Vagina (tissue), 2 donors: ENCODE data around the gene HRG. TPM values are rescaled to one million over a fixed set of nuclear protein-coding genes. Genes with fewer than 3 reads are reported as not detected.

Experiments used
- DNase-seq, 2 donors: peaks; one replicate each; pipeline ENCODE4 v3.0.0-alpha.2; 2017; ENCODE audit errors: extremely low spot score in 2 of 2
- H3K27ac ChIP-seq: fragments of 200-600 bp; sonication (generic); one replicate; pipeline ENCODE4 v1.5.1; 2019
- H3K27me3 ChIP-seq: fragments of 200-600 bp; sonication (generic); one replicate; pipeline ENCODE4 v1.5.1; 2019
- H3K36me3 ChIP-seq, 2 donors: fragments of 200-600 bp; sonication (generic); one replicate each; pipeline ENCODE4 v1.5.1; 2017 to 2019
- H3K4me1 ChIP-seq: fragments of 200-600 bp; sonication (generic); one replicate; pipeline ENCODE4 v1.5.1; 2019
- H3K4me3 ChIP-seq, 2 donors: fragments of 200-600 bp; sonication (generic); 1 replicate in 1 of 2; 2 replicates in 1 of 2; pipeline ENCODE4 v1.5.1; 2016 to 2019
- H3K9me3 ChIP-seq: fragments of 200-600 bp; sonication (generic); one replicate; pipeline ENCODE4 v1.5.1; 2019
- POLR2A ChIP-seq, 2 donors: fragments of 450-650 bp; IDR thresholded peaks; one replicate each; pipeline ENCODE4 v1.6.1; 2017; ENCODE audit warnings: antibody characterized with exemption in 2 of 2, mild to moderate bottlenecking in 2 of 2, moderate library complexity in 2 of 2
- POLR2AphosphoS5 ChIP-seq, 2 donors: sonication (generic); formaldehyde crosslinking; IDR thresholded peaks; one replicate each; pipeline ENCODE4 v1.9.0; 2017; ENCODE audit warnings: antibody characterized with exemption in 2 of 2, mild to moderate bottlenecking in 2 of 2, low read depth in 1 of 2; ENCODE audit not compliant: insufficient read depth in 1 of 2
- intact Hi-C: fragments of 100-400 bp; cut with DNase I; formaldehyde crosslinking; loops from one replicate; pipeline ENCODE4 v1.15.1; 2023
- small RNA-seq: library from RNA; depleted of rRNA; stranded (forward); fragments of <200 nt; gene quantifications from one replicate; pipeline ENCODE3, GENCODE V24; 2016
- total RNA-seq: library from RNA; depleted of rRNA; stranded (reverse); fragments of >200 nt; gene quantifications from one replicate; pipeline ENCODE4 v1.2.3, GENCODE V29; 2016
- TF ChIP-seq, protein P1 (sequence below), 3 experiments: fragments of 450-650 bp in 2 of 3; fragments of 200-600 bp in 1 of 3; sonication (generic) in 1 of 3; IDR thresholded peaks; one replicate each; pipeline ENCODE4 v1.5.1; 2017 to 2019; ENCODE audit warnings: antibody characterized with exemption in 3 of 3, mild to moderate bottlenecking in 2 of 3, moderate library complexity in 2 of 3

Gene HRG
- total RNA-seq, 1 donor from 2014 or later = 0.25 TPM

DNA sequence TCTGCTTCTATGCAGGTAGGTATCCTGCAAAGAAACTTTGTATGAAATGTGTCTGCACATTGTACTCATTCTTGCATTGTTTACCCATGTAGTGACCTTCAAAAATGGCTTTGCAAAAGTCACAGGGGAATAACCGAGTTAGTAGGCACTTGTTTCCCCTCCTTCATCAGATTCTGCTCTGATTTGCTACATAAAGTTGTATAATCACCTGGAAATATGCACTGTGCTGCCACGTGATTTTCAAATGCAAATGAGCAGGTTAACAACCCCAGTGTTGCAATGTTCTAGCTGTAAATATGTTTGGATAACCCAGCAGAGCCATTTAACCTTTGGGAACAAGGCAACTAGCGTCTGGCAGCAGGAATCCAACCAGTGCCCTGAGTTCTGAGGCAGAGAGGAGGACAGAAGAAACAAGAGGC lies 51.2 kb downstream of the HRG start, which contains the start of gene KNG1:
TSS of gene KNG1 (plus strand) at position 321 of the 419 bp plus-strand sequence. CDS start 184 bp downstream, outside the sequence.
- DNase-seq = no peak
- no peaks in the 10 kb centered on the region for H3K9me3 ChIP-seq
- intact Hi-C loops = no loop called here
- no peak within 1 kb of the TSS for H3K27ac ChIP-seq
- no peaks in the 10 kb centered on the region for H3K36me3 ChIP-seq
- TF ChIP-seq POLR2AphosphoS5 (IDR thresholded peaks at IDR 0.05; ENCODE audit: insufficient read depth in 1 of 2, low read depth in 1 of 2) (no peak), POLR2A (IDR thresholded peaks at IDR 0.05) (no peak)
- TF ChIP-seq, protein P1, sequence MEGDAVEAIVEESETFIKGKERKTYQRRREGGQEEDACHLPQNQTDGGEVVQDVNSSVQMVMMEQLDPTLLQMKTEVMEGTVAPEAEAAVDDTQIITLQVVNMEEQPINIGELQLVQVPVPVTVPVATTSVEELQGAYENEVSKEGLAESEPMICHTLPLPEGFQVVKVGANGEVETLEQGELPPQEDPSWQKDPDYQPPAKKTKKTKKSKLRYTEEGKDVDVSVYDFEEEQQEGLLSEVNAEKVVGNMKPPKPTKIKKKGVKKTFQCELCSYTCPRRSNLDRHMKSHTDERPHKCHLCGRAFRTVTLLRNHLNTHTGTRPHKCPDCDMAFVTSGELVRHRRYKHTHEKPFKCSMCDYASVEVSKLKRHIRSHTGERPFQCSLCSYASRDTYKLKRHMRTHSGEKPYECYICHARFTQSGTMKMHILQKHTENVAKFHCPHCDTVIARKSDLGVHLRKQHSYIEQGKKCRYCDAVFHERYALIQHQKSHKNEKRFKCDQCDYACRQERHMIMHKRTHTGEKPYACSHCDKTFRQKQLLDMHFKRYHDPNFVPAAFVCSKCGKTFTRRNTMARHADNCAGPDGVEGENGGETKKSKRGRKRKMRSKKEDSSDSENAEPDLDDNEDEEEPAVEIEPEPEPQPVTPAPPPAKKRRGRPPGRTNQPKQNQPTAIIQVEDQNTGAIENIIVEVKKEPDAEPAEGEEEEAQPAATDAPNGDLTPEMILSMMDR (IDR thresholded peaks at IDR 0.05) = no peak
- H3K27me3 ChIP-seq = no peaks in the 10 kb centered on the region
- H3K4me1 ChIP-seq = no peaks in the 10 kb centered on the region
- H3K4me3 ChIP-seq = no peak within 1 kb of the TSS

DNA sequence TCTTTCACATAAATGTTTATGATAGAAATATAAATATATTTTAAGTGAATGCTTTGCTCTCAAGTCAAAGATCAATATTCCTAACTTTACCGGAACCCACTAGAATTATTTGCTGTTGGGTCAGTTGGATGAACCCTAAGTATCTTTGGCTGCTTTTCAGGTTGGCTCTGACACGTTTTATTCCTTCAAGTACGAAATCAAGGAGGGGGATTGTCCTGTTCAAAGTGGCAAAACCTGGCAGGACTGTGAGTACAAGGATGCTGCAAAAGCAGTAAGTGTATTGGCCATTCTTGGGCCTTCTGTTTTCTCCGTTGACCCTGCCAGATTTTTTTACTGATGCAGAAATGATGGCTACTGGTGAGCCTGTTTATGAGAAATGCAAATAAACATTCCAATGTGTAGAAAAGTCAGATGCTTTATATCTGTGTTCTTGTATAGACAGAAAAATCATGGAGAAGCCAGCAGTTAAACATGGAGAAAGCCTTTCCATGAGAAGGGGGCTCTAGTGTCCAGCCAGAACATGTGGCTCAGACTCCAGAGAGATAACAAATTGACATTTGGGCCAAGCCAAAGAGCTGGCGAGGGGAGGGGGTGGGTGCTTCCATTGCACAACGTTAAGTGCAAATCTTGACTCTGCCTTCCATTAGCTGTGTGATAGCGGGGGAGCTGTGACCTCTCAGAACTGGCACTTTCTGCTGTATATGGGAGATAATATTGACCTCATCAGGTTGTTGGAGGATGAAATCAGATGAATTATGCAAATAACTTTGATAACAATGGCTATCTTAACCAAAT lies 54.3 kb downstream of the HRG start:
- intact Hi-C loops = no loop called here
- DNase-seq = no peak
- no peaks in the 10 kb centered on the region for H3K9me3 ChIP-seq

DNA sequence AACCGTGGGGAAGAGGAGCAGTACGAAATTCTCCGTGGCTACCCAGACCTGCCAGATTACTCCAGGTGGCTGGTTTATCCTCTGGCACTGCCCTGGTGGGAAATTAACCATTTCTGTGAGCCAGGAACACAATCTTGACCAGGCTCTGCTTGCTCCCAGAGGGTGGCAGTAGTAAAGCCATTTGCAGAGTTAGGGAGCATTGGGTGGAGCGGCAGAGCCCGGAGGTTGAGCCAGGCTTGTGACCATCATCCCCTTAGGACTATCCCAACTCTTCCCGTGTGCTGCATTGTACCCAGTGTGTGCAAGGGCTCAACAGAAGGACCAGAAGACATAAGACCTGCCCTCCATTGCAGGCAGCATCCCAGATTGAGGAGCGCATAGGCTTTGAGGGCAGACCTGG lies 56.6 kb downstream of the HRG start:
- Histone ChIP-seq H3K27ac (no peak overlapping the region), H3K27me3 (no peaks in the 10 kb centered on the region), H3K36me3 (no peaks in the 10 kb centered on the region), H3K4me1 (no peaks in the 10 kb centered on the region), H3K9me3 (no peaks in the 10 kb centered on the region), H3K4me3 (no peak overlapping the region)
- no peak for DNase-seq
- intact Hi-C loops = no loop called here
- TF ChIP-seq, protein P1 (IDR thresholded peaks at IDR 0.05) = no peak
- TF ChIP-seq POLR2AphosphoS5 (IDR thresholded peaks at IDR 0.05; ENCODE audit: insufficient read depth in 1 of 2, low read depth in 1 of 2) = no peak
- no peak for TF ChIP-seq POLR2A (IDR thresholded peaks at IDR 0.05)

More for the DNA sequence above, 54.3 kb downstream of the HRG start:
- Histone ChIP-seq H3K27me3 (no peaks in the 10 kb centered on the region), H3K36me3 (no peaks in the 10 kb centered on the region), H3K4me3 (no peak overlapping the region), H3K27ac (no peak overlapping the region), H3K4me1 (no peaks in the 10 kb centered on the region)
- TF ChIP-seq, protein P1 (IDR thresholded peaks at IDR 0.05) = no peak
- TF ChIP-seq POLR2A (IDR thresholded peaks at IDR 0.05) = no peak
- TF ChIP-seq POLR2AphosphoS5 (IDR thresholded peaks at IDR 0.05; ENCODE audit: insufficient read depth in 1 of 2, low read depth in 1 of 2) = no peak

DNA sequence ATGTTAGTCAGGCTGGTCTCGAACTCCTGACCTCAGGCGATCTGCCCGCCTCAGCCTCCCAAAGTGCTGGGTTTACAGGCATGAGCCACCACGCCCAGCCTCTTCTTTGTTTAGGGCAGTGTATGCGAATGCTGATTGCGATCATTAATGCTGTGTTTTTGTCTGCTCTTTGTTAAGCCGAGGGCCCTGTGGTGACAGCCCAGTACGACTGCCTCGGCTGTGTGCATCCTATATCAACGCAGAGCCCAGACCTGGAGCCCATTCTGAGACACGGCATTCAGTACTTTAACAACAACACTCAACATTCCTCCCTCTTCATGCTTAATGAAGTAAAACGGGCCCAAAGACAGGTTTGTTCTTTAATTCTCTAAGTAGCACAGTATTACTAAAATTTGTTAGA lies 59.1 kb downstream of the HRG start:
- intact Hi-C loops = no loop called here
- Histone ChIP-seq H3K9me3 (no peaks in the 10 kb centered on the region), H3K27ac (no peak overlapping the region), H3K36me3 (no peaks in the 10 kb centered on the region), H3K27me3 (no peaks in the 10 kb centered on the region), H3K4me3 (no peak overlapping the region), H3K4me1 (no peaks in the 10 kb centered on the region)
- no peak for TF ChIP-seq POLR2A (IDR thresholded peaks at IDR 0.05)
- TF ChIP-seq, protein P1 (IDR thresholded peaks at IDR 0.05) = no peak
- no peak for TF ChIP-seq POLR2AphosphoS5 (IDR thresholded peaks at IDR 0.05; ENCODE audit: insufficient read depth in 1 of 2, low read depth in 1 of 2)
- no peak for DNase-seq

Small RNA genes lying within 50 kb of the gene (small RNA-seq; reads per million reads assigned to genes)
- gene RF00017 = not detected

Other genes starting within 250 kb of the HRG start
- not detected for gene CRYGS, start 121.6 kb upstream of the HRG start, total RNA-seq
- 10.6 TPM for gene TBCCD1, start 98.7 kb upstream of the HRG start, total RNA-seq
- gene DNAJB11, start 95.3 kb upstream of the HRG start, total RNA-seq = 34.6 TPM
- gene AHSG, start 53.0 kb upstream of the HRG start, total RNA-seq = not detected
- gene FETUB, start 25.6 kb upstream of the HRG start, total RNA-seq = 3.7 TPM
- not detected for gene KNG1, start 51.3 kb downstream of the HRG start, total RNA-seq
- 375 TPM for gene EIF4A2, start 117.6 kb downstream of the HRG start, total RNA-seq
- 8.3 TPM for gene RFC4, start 140.5 kb downstream of the HRG start, total RNA-seq
- 36.6 TPM for gene ADIPOQ, start 176.7 kb downstream of the HRG start, total RNA-seq